ENCODE results near the gene SH2D6.

The SH2D6 gene

DNA sequence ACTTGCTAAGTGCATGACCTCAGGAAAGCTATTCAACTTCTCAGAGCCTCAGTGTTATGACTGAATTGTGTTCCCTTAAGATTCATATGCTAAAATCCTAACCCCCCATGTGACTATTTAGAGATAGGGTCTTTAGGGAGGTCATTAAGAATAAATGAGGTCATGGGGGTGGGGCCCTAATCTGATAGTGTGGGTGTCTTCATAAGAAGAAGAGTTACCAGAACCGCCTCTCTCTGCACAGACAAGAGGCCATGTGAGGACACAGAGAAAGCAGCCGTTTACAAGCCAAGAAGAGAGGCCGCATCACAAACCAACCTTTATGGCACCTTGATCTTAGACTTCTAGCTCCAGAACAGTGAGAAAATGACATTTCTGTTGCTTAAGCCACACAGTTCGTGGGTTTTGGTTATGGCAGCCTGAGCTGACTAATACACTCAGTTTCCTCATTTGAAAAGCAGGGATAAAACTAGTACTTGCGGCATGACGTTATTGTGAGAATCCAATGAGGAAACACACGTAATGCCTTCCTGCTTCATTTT lies 9.9 kb downstream of the SH2D6 start:
- Histone ChIP-seq H3K27ac (ENCODE audit: low read depth, low read length) (no peak overlapping the region), H3K36me3 (ENCODE audit: low read length) (no peaks in the 10 kb centered on the region), H3K4me2 (ENCODE audit: low read depth, low read length, poor library complexity, severe bottlenecking) (no peak overlapping the region), H4K20me1 (ENCODE audit: low read depth, low read length) (no peaks in the 10 kb centered on the region), H3K4me3 (ENCODE audit: insufficient read depth, low read length, poor library complexity, severe bottlenecking) (no peak overlapping the region), H3F3A (ENCODE audit: insufficient read depth) (no peaks in the 10 kb centered on the region), H3K27me3 (ENCODE audit: low read length) (no peaks in the 10 kb centered on the region), H3K9me2 (replicated peaks; ENCODE audit: insufficient read depth, low read length) (no peaks in the 10 kb centered on the region), H3K9me3 (ENCODE audit: insufficient read depth, low read length) (no peaks in the 10 kb centered on the region), H3K9ac (ENCODE audit: low read length) (no peak overlapping the region), H3K79me2 (ENCODE audit: insufficient read depth, low read length) (no peaks in the 10 kb centered on the region), H2AFZ (ENCODE audit: low read depth, low read length, severe bottlenecking) (no peak overlapping the region)
- no peak for TF ChIP-seq CTCF (IDR thresholded peaks at IDR 0.05; ENCODE audit: insufficient read depth, low read length, poor library complexity, severe bottlenecking)
- TF ChIP-seq EZH2phosphoT487 (conservative IDR thresholded peaks at IDR 0.05; ENCODE audit: low read length) = no peak

DNA sequence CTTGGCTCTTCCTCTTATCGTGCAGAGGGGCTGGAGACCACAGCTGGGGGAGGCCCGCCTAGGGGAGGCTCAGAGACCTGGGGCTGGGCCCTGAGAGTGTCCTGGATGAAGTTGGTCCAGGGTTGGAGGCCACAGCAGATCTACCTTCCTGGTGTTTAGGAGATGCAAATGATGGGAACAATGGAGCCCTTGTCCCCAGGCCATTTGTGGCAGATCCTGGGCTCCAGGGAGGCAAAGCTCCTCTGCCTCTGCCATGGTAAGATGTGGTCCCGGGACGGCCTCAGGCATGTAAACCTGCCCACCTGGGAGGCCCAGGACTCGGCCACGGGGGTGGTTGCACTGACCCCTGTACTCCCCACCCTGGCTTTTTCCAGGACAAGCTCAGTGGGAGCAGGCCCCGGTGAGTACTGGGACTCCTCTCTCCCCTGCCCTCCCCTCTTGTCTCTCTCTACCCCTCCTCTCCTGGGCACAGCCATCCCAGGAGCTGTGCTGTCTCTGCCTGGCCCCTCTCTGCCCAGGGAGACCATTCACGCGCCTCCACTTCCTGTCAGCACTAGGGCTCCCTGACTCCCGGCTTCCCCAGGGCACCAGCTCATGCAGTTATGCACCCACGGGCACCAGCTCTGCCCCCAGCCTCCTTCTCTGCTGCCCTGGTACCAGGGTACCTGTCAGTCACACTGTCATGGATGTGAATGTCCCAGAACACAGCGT lies 10.9 kb downstream of the SH2D6 start:
- Histone ChIP-seq H3K36me3 (ENCODE audit: low read length) (no peaks in the 10 kb centered on the region), H4K20me1 (ENCODE audit: low read depth, low read length) (no peaks in the 10 kb centered on the region), H3K4me2 (ENCODE audit: low read depth, low read length, poor library complexity, severe bottlenecking) (no peak overlapping the region), H3F3A (ENCODE audit: insufficient read depth) (no peaks in the 10 kb centered on the region), H3K27ac (ENCODE audit: low read depth, low read length) (no peak overlapping the region), H3K9me3 (ENCODE audit: insufficient read depth, low read length) (no peaks in the 10 kb centered on the region), H3K9me2 (replicated peaks; ENCODE audit: insufficient read depth, low read length) (no peaks in the 10 kb centered on the region), H3K9ac (ENCODE audit: low read length) (no peak overlapping the region), H3K79me2 (ENCODE audit: insufficient read depth, low read length) (no peaks in the 10 kb centered on the region), H2AFZ (ENCODE audit: low read depth, low read length, severe bottlenecking) (no peak overlapping the region), H3K27me3 (ENCODE audit: low read length) (no peaks in the 10 kb centered on the region), H3K4me3 (ENCODE audit: insufficient read depth, low read length, poor library complexity, severe bottlenecking) (no peak overlapping the region)
- TF ChIP-seq CTCF (IDR thresholded peaks at IDR 0.05; ENCODE audit: insufficient read depth, low read length, poor library complexity, severe bottlenecking) = no peak
- no peak for TF ChIP-seq EZH2phosphoT487 (conservative IDR thresholded peaks at IDR 0.05; ENCODE audit: low read length)

GRCh38 chr2:85429924-85430289 lies 11.4 kb downstream of the SH2D6 start:
- Histone ChIP-seq H3F3A (ENCODE audit: insufficient read depth) (no peaks in the 10 kb centered on the region), H3K79me2 (ENCODE audit: insufficient read depth, low read length) (no peaks in the 10 kb centered on the region), H4K20me1 (ENCODE audit: low read depth, low read length) (no peaks in the 10 kb centered on the region)

More at GRCh38 chr2:85429924-85430289, 11.4 kb downstream of the SH2D6 start:
- H3K4me3 ChIP-seq (ENCODE audit: insufficient read depth, low read length, poor library complexity, severe bottlenecking) = no peak overlapping the region
- no peak overlapping the region for H3K4me2 ChIP-seq (ENCODE audit: low read depth, low read length, poor library complexity, severe bottlenecking)
- no peak overlapping the region for H2AFZ ChIP-seq (ENCODE audit: low read depth, low read length, severe bottlenecking)
- H3K36me3 ChIP-seq (ENCODE audit: low read length) = no peaks in the 10 kb centered on the region
- no peaks in the 10 kb centered on the region for H3K9me3 ChIP-seq (ENCODE audit: insufficient read depth, low read length)
- no peaks in the 10 kb centered on the region for H3K9me2 ChIP-seq (replicated peaks; ENCODE audit: insufficient read depth, low read length)
- no peaks in the 10 kb centered on the region for H3K27me3 ChIP-seq (ENCODE audit: low read length)
- TF ChIP-seq EZH2phosphoT487 (conservative IDR thresholded peaks at IDR 0.05; ENCODE audit: low read length) = no peak
- TF ChIP-seq CTCF (IDR thresholded peaks at IDR 0.05; ENCODE audit: insufficient read depth, low read length, poor library complexity, severe bottlenecking) = no peak
- no peak overlapping the region for H3K27ac ChIP-seq (ENCODE audit: low read depth, low read length)
- no peak overlapping the region for H3K9ac ChIP-seq (ENCODE audit: low read length)

Data from SU-DHL-6 (cell line).